Testis (tissue), 3 donors: ENCODE measurements around the gene PIEZO2. TPM values are rescaled to one million over a fixed set of nuclear protein-coding genes. Genes with fewer than 3 reads are reported as not detected.

Experiments used
- DNase-seq: peaks from one replicate; pipeline ENCODE4 v3.0.0-alpha.2; 2019
- H3K27ac ChIP-seq, 2 donors: fragments of 200-600 bp; sonication (generic); one replicate each; pipeline ENCODE4 v1.5.1; 2019
- H3K27me3 ChIP-seq: fragments of 200-600 bp; sonication (generic); one replicate; pipeline ENCODE4 v1.5.1; 2019
- H3K36me3 ChIP-seq: fragments of 200-600 bp; sonication (generic); one replicate; pipeline ENCODE4 v1.5.1; 2017; ENCODE audit warnings: low read depth; ENCODE audit errors: missing control alignments
- H3K4me1 ChIP-seq: fragments of 200-600 bp; sonication (generic); one replicate; pipeline ENCODE4 v1.5.1; 2019
- H3K4me3 ChIP-seq, 2 donors: fragments of 200-600 bp; sonication (generic); one replicate each; pipeline ENCODE4 v1.5.1; 2017 to 2019
- H3K9me3 ChIP-seq: fragments of 200-600 bp; sonication (generic); one replicate; pipeline ENCODE4 v1.5.1; 2017
- POLR2A ChIP-seq: fragments of 450-650 bp; IDR thresholded peaks from one replicate; pipeline ENCODE4 v1.6.1; 2017; ENCODE audit warnings: antibody characterized with exemption, mild to moderate bottlenecking, moderate library complexity
- WGBS, 2 donors: methylation state at CpG; one replicate each; pipeline ENCODE4 v1.1.5; 2018; 5-methylcytosine and 5-hydroxymethylcytosine counted together
- intact Hi-C: fragments of 100-400 bp; cut with DNase I; formaldehyde crosslinking; loops from one replicate; pipeline ENCODE4 v1.15.1; 2023; ENCODE audit warnings: low total_unique reads
- polyA plus RNA-seq: library from polyadenylated mRNA; stranded (reverse); fragments of 350-450 nt; fragmentation: Illumina TruSeq; extraction: RNeasy Lipid Tissue Mini Kit (QIAGEN cat#74804); gene quantifications from one replicate; pipeline ENCODE4 v1.2.3, GENCODE V29; 2014; ENCODE audit warnings: low read depth, low replicate concordance; ENCODE audit not compliant: insufficient read depth
- total RNA-seq, 2 donors: library from RNA; depleted of rRNA; stranded (reverse); fragments of >200 nt; gene quantifications; one replicate each; pipeline ENCODE4 v1.2.3, GENCODE V29; 2016
- TF ChIP-seq, protein P1 (sequence below), 3 experiments: fragments of 450-650 bp in 2 of 3; fragments of 200-600 bp in 1 of 3; sonication (generic) in 1 of 3; IDR thresholded peaks; one replicate each; pipeline ENCODE4 v1.5.1; 2016 to 2019; ENCODE audit warnings: antibody characterized with exemption in 3 of 3, mild to moderate bottlenecking in 2 of 3, moderate library complexity in 1 of 3

The PIEZO2 gene
- total and polyA plus RNA-seq, 3 donors from 2014 or later = 2.3 to 3.5 (median 3.0) TPM

DNA sequence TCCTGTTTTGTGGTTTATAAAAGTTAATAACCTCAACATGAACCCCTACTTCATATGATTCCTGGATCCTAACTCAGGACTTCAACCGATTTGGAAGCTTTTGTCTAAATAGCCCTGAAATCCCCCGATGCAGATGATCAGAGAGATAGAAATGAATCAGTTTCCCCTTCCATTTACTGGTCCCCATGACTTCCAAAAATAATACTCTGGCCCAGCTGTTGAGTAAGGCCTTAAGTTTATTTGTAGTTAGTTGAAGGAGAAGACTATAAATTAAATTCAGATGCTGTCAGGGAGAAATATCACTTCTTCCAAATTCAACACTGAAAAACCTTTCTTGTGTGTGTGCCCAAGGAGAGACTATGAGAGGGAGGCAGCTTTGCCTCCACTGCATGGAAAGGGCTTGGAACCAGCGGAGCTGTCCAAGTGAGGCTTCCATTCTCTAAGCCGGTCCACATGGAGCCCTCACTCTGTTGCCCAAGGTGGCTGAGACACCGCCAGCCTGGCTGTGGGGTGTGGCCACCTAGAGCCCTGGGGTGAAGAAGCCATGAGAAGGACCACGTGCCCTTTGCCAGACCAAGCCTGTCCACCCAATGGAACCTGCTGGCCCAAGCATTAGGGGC, 53.6 kb downstream of the PIEZO2 start:
- Histone ChIP-seq H3K27ac (no peak overlapping the region), H3K36me3 (no peaks in the 10 kb centered on the region), H3K4me1 (no peaks in the 10 kb centered on the region), H3K27me3 (no peaks in the 10 kb centered on the region), H3K9me3 (no peaks in the 10 kb centered on the region), H3K4me3 (no peak overlapping the region)
- WGBS, 2 donors = 90 to 92% methylated on average over 6 of the region's 6 CpGs
- intact Hi-C loops = no loop called here
- TF ChIP-seq POLR2A = no peak
- TF ChIP-seq, protein P1, sequence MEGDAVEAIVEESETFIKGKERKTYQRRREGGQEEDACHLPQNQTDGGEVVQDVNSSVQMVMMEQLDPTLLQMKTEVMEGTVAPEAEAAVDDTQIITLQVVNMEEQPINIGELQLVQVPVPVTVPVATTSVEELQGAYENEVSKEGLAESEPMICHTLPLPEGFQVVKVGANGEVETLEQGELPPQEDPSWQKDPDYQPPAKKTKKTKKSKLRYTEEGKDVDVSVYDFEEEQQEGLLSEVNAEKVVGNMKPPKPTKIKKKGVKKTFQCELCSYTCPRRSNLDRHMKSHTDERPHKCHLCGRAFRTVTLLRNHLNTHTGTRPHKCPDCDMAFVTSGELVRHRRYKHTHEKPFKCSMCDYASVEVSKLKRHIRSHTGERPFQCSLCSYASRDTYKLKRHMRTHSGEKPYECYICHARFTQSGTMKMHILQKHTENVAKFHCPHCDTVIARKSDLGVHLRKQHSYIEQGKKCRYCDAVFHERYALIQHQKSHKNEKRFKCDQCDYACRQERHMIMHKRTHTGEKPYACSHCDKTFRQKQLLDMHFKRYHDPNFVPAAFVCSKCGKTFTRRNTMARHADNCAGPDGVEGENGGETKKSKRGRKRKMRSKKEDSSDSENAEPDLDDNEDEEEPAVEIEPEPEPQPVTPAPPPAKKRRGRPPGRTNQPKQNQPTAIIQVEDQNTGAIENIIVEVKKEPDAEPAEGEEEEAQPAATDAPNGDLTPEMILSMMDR (IDR thresholded peaks at IDR 0.05) = no peak
- DNase-seq = no peak

DNA sequence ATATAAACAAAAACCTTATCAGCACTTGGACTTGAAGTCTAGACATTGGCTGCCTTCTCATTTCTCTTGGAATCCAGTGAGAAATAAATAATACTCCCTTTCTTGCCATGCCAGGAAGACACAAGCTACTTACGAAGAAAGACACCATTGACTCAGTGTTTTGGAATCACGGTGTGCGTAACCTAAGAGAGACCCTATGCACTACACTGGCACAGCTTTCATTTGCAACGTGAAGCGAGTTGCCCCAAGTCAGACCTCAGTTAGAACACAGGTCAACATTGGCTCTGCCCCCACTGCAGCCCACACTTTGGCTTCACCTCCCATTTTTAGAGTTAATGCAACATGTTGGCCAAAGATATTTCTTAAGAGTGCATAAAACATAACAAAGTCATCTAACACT, 54.2 kb downstream of the PIEZO2 start:
- Histone ChIP-seq H3K4me1 (no peaks in the 10 kb centered on the region), H3K27ac (no peak overlapping the region), H3K9me3 (no peaks in the 10 kb centered on the region), H3K36me3 (no peaks in the 10 kb centered on the region), H3K4me3 (no peak overlapping the region), H3K27me3 (no peaks in the 10 kb centered on the region)
- WGBS, 2 donors = 88 to 92% methylated on average over 5 of the region's 5 CpGs
- DNase-seq = no peak
- intact Hi-C loops = no loop called here
- TF ChIP-seq, protein P1 (IDR thresholded peaks at IDR 0.05) = no peak
- TF ChIP-seq POLR2A = no peak

DNA sequence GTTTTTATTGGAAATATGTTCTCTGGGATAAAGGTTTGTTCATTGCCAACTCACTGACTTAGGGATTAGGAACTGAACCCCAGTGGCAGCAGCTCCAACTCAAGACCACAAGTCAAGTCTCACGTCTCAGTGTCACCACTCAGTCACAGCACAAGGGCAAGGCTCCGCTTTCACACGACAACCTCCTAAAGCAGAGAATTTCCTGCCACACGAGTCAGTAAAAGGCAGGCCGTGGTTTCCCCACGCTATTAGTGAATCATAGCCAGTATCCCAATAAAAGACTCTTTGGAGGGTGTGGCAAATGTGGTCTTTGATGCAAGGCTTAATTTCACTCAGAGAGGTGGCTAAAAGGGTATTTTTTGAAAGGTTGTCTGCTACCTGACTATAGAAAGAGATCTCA, 57.6 kb downstream of the PIEZO2 start:
- no peaks in the 10 kb centered on the region for H3K9me3 ChIP-seq
- H3K27me3 ChIP-seq = no peaks in the 10 kb centered on the region
- no peak for DNase-seq
- no peak for TF ChIP-seq POLR2A
- TF ChIP-seq, protein P1 (IDR thresholded peaks at IDR 0.05) = no peak
- no peak overlapping the region for H3K4me3 ChIP-seq
- no peaks in the 10 kb centered on the region for H3K36me3 ChIP-seq
- no peak overlapping the region for H3K27ac ChIP-seq
- 89 to 92% methylated on average over 6 of the region's 6 CpGs for WGBS, 2 donors
- peaks cover 4% of the 10 kb centered on the region for H3K4me1 ChIP-seq
- intact Hi-C loops = no loop called here

DNA sequence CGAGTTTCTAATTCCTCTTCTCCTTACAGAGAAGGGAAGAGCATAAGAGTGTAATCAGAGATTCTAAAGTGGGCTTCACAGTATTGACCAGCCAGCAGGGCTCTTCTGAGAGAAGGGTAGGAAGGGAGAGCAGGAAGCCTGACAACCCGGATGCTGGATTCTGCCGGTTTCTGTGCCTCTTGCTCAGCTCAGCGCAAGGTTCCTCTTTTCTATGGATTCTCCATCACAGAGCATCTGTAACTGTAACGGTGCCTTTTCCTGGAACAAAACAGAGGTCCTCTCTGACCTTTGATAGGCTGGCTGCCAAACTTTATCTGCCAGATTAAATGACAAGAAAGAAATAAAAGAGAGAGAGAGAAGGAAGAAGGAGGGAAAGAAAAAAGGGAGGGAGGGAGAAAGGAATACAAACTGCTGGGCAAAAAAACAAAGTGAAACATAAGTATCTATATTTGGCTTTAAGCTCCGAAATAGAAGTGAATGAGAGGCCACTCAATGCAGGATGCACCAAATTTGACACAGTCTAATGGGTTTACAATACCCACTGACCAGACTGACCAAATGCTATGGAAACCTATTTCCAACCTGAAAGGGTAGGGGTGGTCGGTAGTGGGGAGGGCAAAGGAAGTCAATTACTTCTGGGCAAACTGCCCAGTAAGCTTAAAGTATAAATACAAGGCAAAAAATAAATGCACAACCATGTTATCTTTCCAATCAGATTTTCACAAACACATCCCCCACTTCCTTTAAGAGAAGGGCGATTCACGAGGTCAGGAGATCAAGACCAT, 59.2 kb downstream of the PIEZO2 start:
- TF ChIP-seq, protein P1 (IDR thresholded peaks at IDR 0.05) = no peak
- no peak for TF ChIP-seq POLR2A
- no peak overlapping the region for H3K4me3 ChIP-seq
- no peaks in the 10 kb centered on the region for H3K9me3 ChIP-seq
- peak; percentile 29 for DNase-seq
- intact Hi-C loops = no loop called here
- WGBS, 2 donors = 15 to 16% methylated on average over 9 of the region's 9 CpGs
- no peaks in the 10 kb centered on the region for H3K27me3 ChIP-seq
- H3K27ac ChIP-seq = peak overlapping the region in 1 of 2 donors; percentile 10
- peaks cover 4% of the 10 kb centered on the region for H3K4me1 ChIP-seq
- H3K36me3 ChIP-seq = no peaks in the 10 kb centered on the region
